Peyer's patch (tissue), 4 donors: ENCODE measurements around the gene PDXK. TPM values are rescaled to one million over a fixed set of nuclear protein-coding genes. Genes with fewer than 3 reads are reported as not detected.
A peak's percentile ranks its signal among the peaks of the same experiment; 100 is the strongest.

ENCODE experiments used
- DNase-seq, 3 donors: peaks; one replicate each; pipeline ENCODE4 v3.0.0-alpha.2; 2017 to 2019
- H3K27ac ChIP-seq, 4 donors: fragments of 200-600 bp; sonication (generic); one replicate each; pipeline ENCODE4 v1.5.1; 2016 to 2019
- H3K27me3 ChIP-seq, 2 donors: fragments of 200-600 bp; sonication (generic); one replicate each; pipeline ENCODE4 v1.5.1; 2019
- H3K36me3 ChIP-seq, 3 donors: fragments of 200-600 bp; sonication (generic); one replicate each; pipeline ENCODE4 v1.5.1; 2016 to 2019
- H3K4me1 ChIP-seq, 4 donors: fragments of 200-600 bp; sonication (generic); one replicate each; pipeline ENCODE4 v1.5.1; 2016 to 2019
- H3K4me3 ChIP-seq, 4 donors: fragments of 200-600 bp; sonication (generic); 1 replicate in 3 of 4; 2 replicates in 1 of 4; pipeline ENCODE4 v1.5.1; 2016 to 2019; ENCODE audit warnings: mild to moderate bottlenecking in 1 of 4
- H3K9me3 ChIP-seq, 4 donors: fragments of 200-600 bp; sonication (generic); one replicate each; pipeline ENCODE4 v1.5.1; 2016 to 2019; ENCODE audit warnings: mild to moderate bottlenecking in 1 of 4
- CTCF ChIP-seq, 6 experiments: fragments of 450-650 bp in 4 of 6; fragments of 200-600 bp in 2 of 6; sonication (generic) in 1 of 6; IDR thresholded peaks; one replicate each; pipeline ENCODE4 v1.5.1; 2017 to 2019; ENCODE audit warnings: antibody characterized with exemption in 6 of 6, mild to moderate bottlenecking in 3 of 6, moderate library complexity in 1 of 6
- POLR2A ChIP-seq, 2 donors: fragments of 450-650 bp; IDR thresholded peaks; one replicate each; pipeline ENCODE4 v1.5.1; 2017; ENCODE audit warnings: antibody characterized with exemption in 2 of 2, mild to moderate bottlenecking in 2 of 2, moderate library complexity in 2 of 2
- total RNA-seq, 4 donors: library from RNA; depleted of rRNA; stranded (reverse); fragments of >200 nt; gene quantifications; one replicate each; pipeline ENCODE4 v1.1.0, GENCODE V29; 2016

Gene PDXK
- total RNA-seq, 4 donors from 2014 or later: 83.3 to 206 (median 152) TPM

- peaks cover 0 to 63% (median 0%) of the 10 kb centered on the region in 3 donors for H3K36me3 ChIP-seq
Observed at GRCh38 chr21:43758811-43759210, 39.9 kb downstream of the PDXK start.

DNA sequence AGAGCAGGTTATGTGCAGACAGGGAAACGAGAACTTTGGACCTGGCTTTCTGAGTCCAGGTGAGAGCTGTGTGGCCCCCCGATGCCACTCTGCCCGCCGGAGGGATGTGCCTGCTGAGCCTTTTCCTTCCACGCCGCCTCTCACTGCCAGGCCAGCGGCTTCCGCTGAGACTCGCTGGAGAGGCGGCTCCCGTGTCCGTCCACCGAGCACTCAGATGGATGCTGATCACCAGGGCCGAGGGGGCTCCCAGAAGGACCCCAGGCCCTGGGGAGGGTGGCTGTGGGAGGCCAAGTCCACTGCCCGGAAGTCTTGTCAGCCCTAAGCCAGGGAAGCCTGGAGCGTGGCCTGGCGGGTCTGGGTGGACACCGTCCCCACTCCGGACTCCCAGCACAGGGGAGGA is 40.7 kb downstream of the PDXK start:
- Histone ChIP-seq H3K27ac (no peak overlapping the region), H3K27me3 (no peaks in the 10 kb centered on the region), H3K36me3 (peaks cover 0 to 55% (median 0%) of the 10 kb centered on the region in 3 donors), H3K4me3 (no peak overlapping the region), H3K9me3 (no peaks in the 10 kb centered on the region), H3K4me1 (no peaks in the 10 kb centered on the region)
- TF ChIP-seq POLR2A (IDR thresholded peaks at IDR 0.05) (no peak), CTCF (IDR thresholded peaks at IDR 0.05) (no peak)
- no peak for DNase-seq

More at GRCh38 chr21:43758811-43759210, 39.9 kb downstream of the PDXK start:
- Histone ChIP-seq H3K9me3 (no peaks in the 10 kb centered on the region), H3K4me1 (no peaks in the 10 kb centered on the region), H3K27me3 (no peaks in the 10 kb centered on the region), H3K4me3 (peak overlapping the region in 1 of 4 donors; percentile 19), H3K27ac (peak overlapping the region in 1 of 4 donors; percentile 70)
- no peak for DNase-seq
- TF ChIP-seq POLR2A (IDR thresholded peaks at IDR 0.05): no peak
- no peak for TF ChIP-seq CTCF (IDR thresholded peaks at IDR 0.05)

- TF ChIP-seq POLR2A (IDR thresholded peaks at IDR 0.05) (no peak), CTCF (IDR thresholded peaks at IDR 0.05) (no peak)
Observed at GRCh38 chr21:43760391-43760958, 41.5 kb downstream of the PDXK start.

DNA sequence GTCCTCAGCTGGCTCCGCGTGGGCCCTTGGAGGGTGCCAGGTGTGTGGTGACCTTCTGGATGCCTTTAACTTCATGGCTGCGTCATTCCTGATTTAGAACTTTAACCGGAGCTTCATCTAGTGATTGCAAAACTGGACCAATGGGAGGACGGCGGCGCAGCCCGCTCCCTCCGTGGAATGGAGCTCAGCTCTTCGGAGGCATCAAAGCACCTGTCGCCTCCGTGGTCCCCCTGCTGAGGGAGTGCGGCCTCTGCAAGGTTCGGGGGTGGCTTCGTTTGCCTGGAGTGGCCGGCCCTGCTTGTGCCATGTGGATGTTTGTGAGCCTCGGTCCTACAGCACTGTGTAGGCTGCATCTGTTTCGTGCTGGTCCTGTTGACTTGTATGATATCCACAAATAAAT is 43.0 kb downstream of the PDXK start:
- no peak for TF ChIP-seq POLR2A (IDR thresholded peaks at IDR 0.05)
- TF ChIP-seq CTCF (IDR thresholded peaks at IDR 0.05): no peak
- no peak for DNase-seq
- Histone ChIP-seq H3K4me1 (peaks cover 0 to 6% (median 0%) of the 10 kb centered on the region in 4 donors), H3K4me3 (no peak overlapping the region), H3K36me3 (peaks cover 0 to 35% (median 0%) of the 10 kb centered on the region in 3 donors), H3K9me3 (no peaks in the 10 kb centered on the region), H3K27me3 (no peaks in the 10 kb centered on the region), H3K27ac (no peak overlapping the region)

More at GRCh38 chr21:43760391-43760958, 41.5 kb downstream of the PDXK start:
- Histone ChIP-seq H3K36me3 (peaks cover 0 to 49% (median 0%) of the 10 kb centered on the region in 3 donors), H3K27ac (no peak overlapping the region), H3K9me3 (no peaks in the 10 kb centered on the region), H3K4me1 (no peaks in the 10 kb centered on the region), H3K4me3 (no peak overlapping the region), H3K27me3 (no peaks in the 10 kb centered on the region)
- no peak for DNase-seq

GRCh38 chr21:43762303-43763128 is 43.6 kb downstream of the PDXK start:
- H3K36me3 ChIP-seq: peaks cover 0 to 28% (median 0%) of the 10 kb centered on the region in 3 donors
- H3K4me1 ChIP-seq: peaks cover 0 to 12% (median 0%) of the 10 kb centered on the region in 4 donors
- no peaks in the 10 kb centered on the region for H3K27me3 ChIP-seq
- TF ChIP-seq POLR2A (IDR thresholded peaks at IDR 0.05) (no peak), CTCF (IDR thresholded peaks at IDR 0.05) (no peak)
- DNase-seq: no peak
- no peak overlapping the region for H3K27ac ChIP-seq
- no peak overlapping the region for H3K4me3 ChIP-seq
- no peaks in the 10 kb centered on the region for H3K9me3 ChIP-seq
